ENCODE results near the gene AWAT1.

DNA sequence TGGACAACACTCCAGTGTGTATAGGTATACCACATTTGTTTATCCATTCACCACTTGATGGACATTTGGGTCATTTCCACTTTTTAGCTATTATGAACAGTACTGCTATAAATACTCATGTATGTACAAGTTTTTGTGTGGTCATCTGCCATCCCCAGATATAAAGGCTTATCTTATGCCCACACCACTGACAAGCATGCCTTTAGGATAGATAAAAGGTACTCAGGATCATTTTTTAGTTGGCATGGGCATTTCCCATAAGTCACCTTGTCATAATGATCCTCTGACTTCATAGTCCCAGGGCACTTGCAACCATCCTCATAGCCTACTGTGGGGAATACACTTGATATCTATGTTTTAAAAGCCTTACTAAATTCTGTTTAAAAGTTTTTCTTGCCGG, 6.3 kb downstream of the AWAT1 start:
- TF ChIP-seq, protein P1, sequence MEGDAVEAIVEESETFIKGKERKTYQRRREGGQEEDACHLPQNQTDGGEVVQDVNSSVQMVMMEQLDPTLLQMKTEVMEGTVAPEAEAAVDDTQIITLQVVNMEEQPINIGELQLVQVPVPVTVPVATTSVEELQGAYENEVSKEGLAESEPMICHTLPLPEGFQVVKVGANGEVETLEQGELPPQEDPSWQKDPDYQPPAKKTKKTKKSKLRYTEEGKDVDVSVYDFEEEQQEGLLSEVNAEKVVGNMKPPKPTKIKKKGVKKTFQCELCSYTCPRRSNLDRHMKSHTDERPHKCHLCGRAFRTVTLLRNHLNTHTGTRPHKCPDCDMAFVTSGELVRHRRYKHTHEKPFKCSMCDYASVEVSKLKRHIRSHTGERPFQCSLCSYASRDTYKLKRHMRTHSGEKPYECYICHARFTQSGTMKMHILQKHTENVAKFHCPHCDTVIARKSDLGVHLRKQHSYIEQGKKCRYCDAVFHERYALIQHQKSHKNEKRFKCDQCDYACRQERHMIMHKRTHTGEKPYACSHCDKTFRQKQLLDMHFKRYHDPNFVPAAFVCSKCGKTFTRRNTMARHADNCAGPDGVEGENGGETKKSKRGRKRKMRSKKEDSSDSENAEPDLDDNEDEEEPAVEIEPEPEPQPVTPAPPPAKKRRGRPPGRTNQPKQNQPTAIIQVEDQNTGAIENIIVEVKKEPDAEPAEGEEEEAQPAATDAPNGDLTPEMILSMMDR (conservative IDR thresholded peaks at IDR 0.05), result no peak
- no peak for TF ChIP-seq EZH2 (IDR thresholded peaks at IDR 0.05; ENCODE audit: low read depth)

Measured in PC-9 (cell line).